Neural cell (in vitro differentiated cells): ENCODE results near the gene ADI1. TPM values are rescaled to one million over a fixed set of nuclear protein-coding genes. Genes with fewer than 3 reads are reported as not detected.

Experiments
- H2AFZ ChIP-seq: fragments of 200-600, 300-800 bp; sonication (generic), shearing (Covaris generic); 2 replicates; pipeline ENCODE4 v1.6.0; 2014; ENCODE audit warnings: low read depth, mild to moderate bottlenecking, antibody characterized with exemption, low read length, moderate library complexity
- H3F3A ChIP-seq: fragments of 200-600 bp; shearing (Covaris generic); 2 replicates; pipeline ENCODE4 v1.6.1; 2016; ENCODE audit warnings: mild to moderate bottlenecking, moderate library complexity, mixed read lengths, antibody characterized with exemption, low read length; ENCODE audit not compliant: insufficient read depth, poor library complexity, severe bottlenecking
- H3K27ac ChIP-seq: fragments of 200-600, 300-800 bp; sonication (generic), shearing (Covaris generic); 2 replicates; pipeline ENCODE4 v1.5.1; 2014; ENCODE audit warnings: mild to moderate bottlenecking, low read length, moderate library complexity
- H3K27me3 ChIP-seq: fragments of 300-800, 200-600 bp; sonication (generic), shearing (Covaris generic); 2 replicates; pipeline ENCODE4 v1.6.0; 2014; ENCODE audit warnings: mild to moderate bottlenecking, low read depth, low read length, moderate library complexity; ENCODE audit not compliant: insufficient read depth
- H3K36me3 ChIP-seq: fragments of 300-800, 200-600 bp; sonication (generic), shearing (Covaris generic); 2 replicates; pipeline ENCODE4 v1.5.1; 2014; ENCODE audit warnings: mild to moderate bottlenecking, antibody characterized with exemption, low read length, moderate library complexity; ENCODE audit not compliant: insufficient read depth
- H3K4me2 ChIP-seq: fragments of 300-800, 200-600 bp; sonication (generic), shearing (Covaris generic); 2 replicates; pipeline ENCODE4 v1.6.0; 2014; ENCODE audit warnings: mild to moderate bottlenecking, low read length
- H3K4me3 ChIP-seq: fragments of 300-800, 200-600 bp; sonication (generic), shearing (Covaris generic); 2 replicates; pipeline ENCODE4 v1.5.1; 2014; ENCODE audit warnings: mild to moderate bottlenecking, low read length, moderate library complexity
- H3K79me2 ChIP-seq: fragments of 200-600 bp; shearing (Covaris generic); replicated peaks from 2 replicates; pipeline ENCODE4 v1.6.0; 2014; ENCODE audit warnings: mild to moderate bottlenecking, low read length, moderate library complexity; ENCODE audit not compliant: insufficient read depth
- H3K9ac ChIP-seq: fragments of 300-800, 200-600 bp; sonication (generic), shearing (Covaris generic); 2 replicates; pipeline ENCODE4 v1.6.1; 2016; ENCODE audit warnings: mild to moderate bottlenecking, low read length, mixed read lengths
- H3K9me2 ChIP-seq: fragments of 200-600 bp; shearing (Covaris generic); 2 replicates; pipeline ENCODE4 v1.6.1; 2016; ENCODE audit warnings: mild to moderate bottlenecking, low read length, mixed read lengths; ENCODE audit not compliant: insufficient read depth
- H3K9me3 ChIP-seq: fragments of 200-600, 300-800 bp; sonication (generic), shearing (Covaris generic); 2 replicates; pipeline ENCODE4 v1.6.1; 2016; ENCODE audit warnings: mild to moderate bottlenecking, mixed run types, low read length, moderate library complexity, mixed read lengths
- H4K20me1 ChIP-seq: fragments of 200-600 bp; shearing (Covaris generic); 2 replicates; pipeline ENCODE4 v1.6.1; 2016; ENCODE audit warnings: mild to moderate bottlenecking, mixed run types; ENCODE audit not compliant: insufficient read depth
- EP300 ChIP-seq: fragments of 450-650 bp; conservative IDR thresholded peaks from 2 replicates; pipeline ENCODE4 v1.6.1; 2014; ENCODE audit warnings: antibody characterized with exemption, mild to moderate bottlenecking, moderate library complexity; ENCODE audit not compliant: poor library complexity, severe bottlenecking
- EZH2 ChIP-seq: fragments of 200-600, 300-800 bp; shearing (Covaris generic), sonication (generic); IDR thresholded peaks from 2 replicates; pipeline ENCODE4 v1.6.1; 2014; ENCODE audit warnings: antibody characterized with exemption, low read length, borderline replicate concordance, mild to moderate bottlenecking; ENCODE audit not compliant: insufficient read depth, poor library complexity, severe bottlenecking
- MXI1 ChIP-seq: fragments of 450-650 bp; conservative IDR thresholded peaks from 2 replicates; pipeline ENCODE4 v1.6.1; 2014; ENCODE audit warnings: antibody characterized with exemption, mild to moderate bottlenecking; ENCODE audit not compliant: poor library complexity, severe bottlenecking
- POLR2AphosphoS5 ChIP-seq: IDR thresholded peaks from 2 replicates; pipeline ENCODE4 v1.6.1; 2012
- RAD21 ChIP-seq: fragments of 450-650 bp; conservative IDR thresholded peaks from 2 replicates; pipeline ENCODE4 v1.6.1; 2014; ENCODE audit warnings: antibody characterized with exemption, mild to moderate bottlenecking, moderate library complexity
- REST ChIP-seq: IDR thresholded peaks from 2 replicates; pipeline ENCODE4 v1.6.1; 2012; ENCODE audit warnings: borderline replicate concordance
- SMC3 ChIP-seq: fragments of 450-650 bp; conservative IDR thresholded peaks from 2 replicates; pipeline ENCODE4 v1.6.1; 2014; ENCODE audit warnings: antibody characterized with exemption, mild to moderate bottlenecking, moderate library complexity; ENCODE audit not compliant: poor library complexity
- TAF1 ChIP-seq: IDR thresholded peaks from 2 replicates; pipeline ENCODE4 v1.6.1; 2012; ENCODE audit warnings: low read depth
- polyA plus RNA-seq: library from polyadenylated mRNA; depleted of rRNA; stranded (reverse); fragments of >200 nt; gene quantifications from 2 replicates; pipeline ENCODE4 v1.2.3, GENCODE V29; 2014
- TF ChIP-seq, protein P1 (sequence below): fragments of 450-650 bp; IDR thresholded peaks from 2 replicates; pipeline ENCODE4 v1.5.1; 2014; ENCODE audit warnings: antibody characterized with exemption, mild to moderate bottlenecking, moderate library complexity; ENCODE audit not compliant: poor library complexity, severe bottlenecking

Gene ADI1
- polyA plus RNA-seq, 1 donor from 2014 or later: 23.9 TPM

DNA sequence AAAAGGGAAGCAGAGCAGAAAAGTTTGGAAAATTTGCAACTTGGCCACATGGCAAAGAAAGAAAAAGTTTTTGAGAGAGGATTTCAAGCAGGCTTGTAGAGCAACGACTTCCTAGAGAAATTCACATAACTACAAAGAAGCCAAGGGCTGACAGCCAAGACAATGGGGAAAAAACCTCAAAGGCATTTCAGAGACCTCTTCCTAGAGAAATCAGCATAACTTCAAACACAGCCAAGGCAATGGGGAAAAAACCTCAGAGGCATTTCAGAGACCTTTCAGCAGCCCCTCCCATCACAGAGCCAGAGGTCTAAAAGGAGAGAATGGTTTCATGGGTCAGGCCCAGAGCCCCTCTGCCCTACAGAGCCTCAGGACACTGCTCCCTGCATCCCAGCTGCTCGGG, 7.2 kb downstream of the ADI1 start:
- TF ChIP-seq MXI1 (no peak), REST (no peak), EP300 (no peak), RAD21 (no peak), SMC3 (no peak)
- no peaks in the 10 kb centered on the region for H3K9me3 ChIP-seq
- no peaks in the 10 kb centered on the region for H4K20me1 ChIP-seq
- H3K4me2 ChIP-seq: no peak overlapping the region
- H3K27me3 ChIP-seq: no peaks in the 10 kb centered on the region
- no peaks in the 10 kb centered on the region for H3K9me2 ChIP-seq
- H3K27ac ChIP-seq: no peak overlapping the region
- H3K79me2 ChIP-seq: no peaks in the 10 kb centered on the region
- H2AFZ ChIP-seq: no peak overlapping the region
- H3K4me3 ChIP-seq: no peak overlapping the region
- no peaks in the 10 kb centered on the region for H3F3A ChIP-seq
- no peak overlapping the region for H3K9ac ChIP-seq
- H3K36me3 ChIP-seq: no peaks in the 10 kb centered on the region

DNA sequence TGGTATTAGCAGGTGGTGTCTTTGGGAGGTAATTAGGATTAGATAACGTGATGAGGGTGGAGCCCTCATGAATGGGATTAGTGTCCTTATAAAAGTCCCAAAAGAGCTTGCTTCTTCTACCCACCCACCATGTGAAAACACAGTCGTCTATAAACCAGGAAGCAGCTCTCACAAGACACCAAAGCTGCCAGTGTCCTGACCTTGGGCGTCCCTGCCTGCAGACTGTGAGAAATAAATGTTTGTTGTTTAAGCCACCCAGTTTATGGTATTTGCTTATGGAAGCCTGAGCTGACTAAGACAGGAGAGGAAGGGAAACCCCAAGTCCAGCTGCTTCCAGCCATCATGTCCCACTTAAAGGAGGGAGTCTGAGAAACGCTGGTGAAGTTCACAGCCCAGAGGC, 13.6 kb downstream of the ADI1 start:
- Histone ChIP-seq H2AFZ (no peak overlapping the region), H3K79me2 (no peaks in the 10 kb centered on the region), H3K27ac (no peak overlapping the region), H3K4me3 (no peak overlapping the region), H3K9me2 (no peaks in the 10 kb centered on the region), H3K27me3 (no peaks in the 10 kb centered on the region), H3K9ac (no peak overlapping the region), H3F3A (no peaks in the 10 kb centered on the region), H3K9me3 (no peaks in the 10 kb centered on the region), H3K4me2 (no peak overlapping the region), H4K20me1 (no peaks in the 10 kb centered on the region), H3K36me3 (no peaks in the 10 kb centered on the region)
- TF ChIP-seq RAD21: no peak
- TF ChIP-seq EZH2: no peak
- TF ChIP-seq TAF1: no peak
- TF ChIP-seq SMC3: no peak
- TF ChIP-seq REST: no peak
- TF ChIP-seq EP300: no peak
- TF ChIP-seq MXI1: no peak
- no peak for TF ChIP-seq POLR2AphosphoS5
- TF ChIP-seq, protein P1, sequence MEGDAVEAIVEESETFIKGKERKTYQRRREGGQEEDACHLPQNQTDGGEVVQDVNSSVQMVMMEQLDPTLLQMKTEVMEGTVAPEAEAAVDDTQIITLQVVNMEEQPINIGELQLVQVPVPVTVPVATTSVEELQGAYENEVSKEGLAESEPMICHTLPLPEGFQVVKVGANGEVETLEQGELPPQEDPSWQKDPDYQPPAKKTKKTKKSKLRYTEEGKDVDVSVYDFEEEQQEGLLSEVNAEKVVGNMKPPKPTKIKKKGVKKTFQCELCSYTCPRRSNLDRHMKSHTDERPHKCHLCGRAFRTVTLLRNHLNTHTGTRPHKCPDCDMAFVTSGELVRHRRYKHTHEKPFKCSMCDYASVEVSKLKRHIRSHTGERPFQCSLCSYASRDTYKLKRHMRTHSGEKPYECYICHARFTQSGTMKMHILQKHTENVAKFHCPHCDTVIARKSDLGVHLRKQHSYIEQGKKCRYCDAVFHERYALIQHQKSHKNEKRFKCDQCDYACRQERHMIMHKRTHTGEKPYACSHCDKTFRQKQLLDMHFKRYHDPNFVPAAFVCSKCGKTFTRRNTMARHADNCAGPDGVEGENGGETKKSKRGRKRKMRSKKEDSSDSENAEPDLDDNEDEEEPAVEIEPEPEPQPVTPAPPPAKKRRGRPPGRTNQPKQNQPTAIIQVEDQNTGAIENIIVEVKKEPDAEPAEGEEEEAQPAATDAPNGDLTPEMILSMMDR: no peak
